Glomerular visceral epithelial cell (primary cell): ENCODE results near the gene PEPD.

Experiments used
- DNase-seq: peaks from one replicate; pipeline ENCODE4 v3.0.0-alpha.2; 2016; ENCODE audit errors: extremely low spot score

Gene PEPD

GRCh38 chr19:33512021-33512420 is 9.6 kb downstream of the PEPD start:
- no peak for DNase-seq

GRCh38 chr19:33511346-33511745 is 10.2 kb downstream of the PEPD start:
- DNase-seq, result no peak

GRCh38 chr19:33510462-33511194 is 11.0 kb downstream of the PEPD start:
- DNase-seq, result no peak

GRCh38 chr19:33509774-33510173 is 11.8 kb downstream of the PEPD start:
- DNase-seq, result no peak

GRCh38 chr19:33508941-33509614 is 12.5 kb downstream of the PEPD start:
- DNase-seq, result no peak

GRCh38 chr19:33508431-33508830 is 13.2 kb downstream of the PEPD start:
- DNase-seq, result no peak

- DNase-seq, result no peak
Measured at GRCh38 chr19:33508009-33508408, 13.6 kb downstream of the PEPD start.

GRCh38 chr19:33507021-33507956 is 14.3 kb downstream of the PEPD start:
- no peak for DNase-seq

- no peak for DNase-seq
Measured at GRCh38 chr19:33506498-33506897, 15.1 kb downstream of the PEPD start.

GRCh38 chr19:33505823-33506222 is 15.8 kb downstream of the PEPD start:
- no peak for DNase-seq

- no peak for DNase-seq
Measured at GRCh38 chr19:33505148-33505547, 16.4 kb downstream of the PEPD start.

GRCh38 chr19:33504058-33504444 is 17.5 kb downstream of the PEPD start:
- no peak for DNase-seq

- DNase-seq, result no peak
Measured at GRCh38 chr19:33503433-33504057, 18.0 kb downstream of the PEPD start.

- no peak for DNase-seq
Measured at GRCh38 chr19:33503030-33503429, 18.6 kb downstream of the PEPD start.

GRCh38 chr19:33502521-33502920 is 19.1 kb downstream of the PEPD start:
- no peak for DNase-seq

GRCh38 chr19:33501693-33502356 is 19.8 kb downstream of the PEPD start:
- no peak for DNase-seq

GRCh38 chr19:33500991-33501390 is 20.6 kb downstream of the PEPD start:
- no peak for DNase-seq

- no peak for DNase-seq
Measured at GRCh38 chr19:33500586-33500985, 21.0 kb downstream of the PEPD start.

- DNase-seq, result no peak
Measured at GRCh38 chr19:33499671-33500506, 21.7 kb downstream of the PEPD start.

- DNase-seq, result no peak
Measured at GRCh38 chr19:33499248-33499647, 22.3 kb downstream of the PEPD start.
